Measurements from ENCODE around the gene SNCAIP. TPM values are rescaled to one million over a fixed set of nuclear protein-coding genes. Genes with fewer than 3 reads are reported as not detected.

The SNCAIP gene
- total and polyA plus RNA-seq, 9 of the 15 experiments (the other 6 are each of a cell fraction or from before 2014, with no cell fraction given) = 0.04 TPM; not detected in 8

- no peak for TF ChIP-seq EZH2 (IDR thresholded peaks at IDR 0.05; ENCODE audit: borderline replicate concordance, low read depth, low read length)
- no peak for TF ChIP-seq TBP (optimal IDR thresholded peaks at IDR 0.05; ENCODE audit: low read depth, low read length)
These were observed 35.0 kb downstream of the SNCAIP start (continued) for GRCh38 chr5:122346897-122347581.

- BruUV-seq (replicated peaks) = no TSS peak
- DNase-seq (ENCODE audit: extremely low read depth in 1 of 4, low spot score in 3 of 4) (no peak), FAIRE-seq (no peak), ATAC-seq (no peak)
- in situ Hi-C loops (cut with MboI) (no loop called here), intact Hi-C loops (cut with micrococcal nuclease) (no loop called here)
- no peaks in the 10 kb centered on the region for H3K27me3 ChIP-seq (ENCODE audit: control insufficient read depth in 2 of 2, insufficient read depth in 2 of 2, low read length in 2 of 2)
- no peaks in the 10 kb centered on the region for H3K36me3 ChIP-seq (ENCODE audit: control insufficient read depth, insufficient read depth, low read length)
- no peaks in the 10 kb centered on the region for H4K20me1 ChIP-seq (replicated peaks; ENCODE audit: control insufficient read depth, insufficient read depth, low read length)
- no peaks in the 10 kb centered on the region for H3K9me1 ChIP-seq (ENCODE audit: control insufficient read depth, insufficient read depth, low read length)
- POLR2A ChIA-PET = no interaction called here
- no peaks in the 10 kb centered on the region for H3K79me2 ChIP-seq (ENCODE audit: control insufficient read depth, insufficient read depth, low read length)
- WGBS (ENCODE audit: insufficient coverage, low coverage, missing lambda C conversion rate) = 0% methylated on average over 3 of the region's 3 CpGs
- no peak overlapping the region for H3K4me2 ChIP-seq (ENCODE audit: insufficient read depth, low read length)
- H3K4me1 ChIP-seq (replicated peaks in 1 of 2; ENCODE audit: control insufficient read depth in 2 of 2, insufficient read depth in 2 of 2, low read length in 2 of 2) = no peaks in the 10 kb centered on the region
- TF ChIP-seq ZNF253 (CRISPR knock-in tag; conservative IDR thresholded peaks at IDR 0.05) (no peak), PHB2 (IDR thresholded peaks at IDR 0.05; ENCODE audit: low read depth) (no peak), WHSC1 (IDR thresholded peaks at IDR 0.05; ENCODE audit: low read length) (no peak), GTF2E2 (tag; IDR thresholded peaks at IDR 0.05) (no peak), RREB1 (CRISPR knock-in tag; IDR thresholded peaks at IDR 0.05) (no peak), ZNF766 (CRISPR knock-in tag; conservative IDR thresholded peaks at IDR 0.05) (no peak), NFATC3 (IDR thresholded peaks at IDR 0.05) (no peak), SIX5 (IDR thresholded peaks at IDR 0.05; ENCODE audit: borderline replicate concordance in 1 of 2, insufficient read depth in 1 of 2, low read depth in 1 of 2, low read length in 2 of 2) (no peak), TARDBP (IDR thresholded peaks at IDR 0.05) (no peak), ESRRB (CRISPR knock-in tag; IDR thresholded peaks at IDR 0.05; ENCODE audit: borderline replicate concordance) (no peak), MCM3 (IDR thresholded peaks at IDR 0.05) (no peak), ASH1L (IDR thresholded peaks at IDR 0.05; ENCODE audit: borderline replicate concordance, low read depth, partially characterized antibody) (no peak)
- no peaks in the 10 kb centered on the region for H3K9me3 ChIP-seq (replicated peaks; ENCODE audit: control insufficient read depth, insufficient read depth, low read depth, low read length)
- H2AFZ ChIP-seq (ENCODE audit: low read depth, low read length) = no peak overlapping the region
- H3K9ac ChIP-seq (ENCODE audit: insufficient read depth in 1 of 2, low read depth in 2 of 2, low read length in 2 of 2) = no peak overlapping the region
- no peak overlapping the region for H3K4me3 ChIP-seq
- CTCF ChIA-PET (ENCODE audit: low intra/inter-chr PET ratio) = no interaction called here
- no peak overlapping the region for H3K27ac ChIP-seq (ENCODE audit: extremely low read depth, low read depth, low read length)
These were observed 38.5 kb downstream of the SNCAIP start for GRCh38 chr5:122350496-122350895.
